ENCODE data around the gene FUT7.

Gene FUT7

DNA sequence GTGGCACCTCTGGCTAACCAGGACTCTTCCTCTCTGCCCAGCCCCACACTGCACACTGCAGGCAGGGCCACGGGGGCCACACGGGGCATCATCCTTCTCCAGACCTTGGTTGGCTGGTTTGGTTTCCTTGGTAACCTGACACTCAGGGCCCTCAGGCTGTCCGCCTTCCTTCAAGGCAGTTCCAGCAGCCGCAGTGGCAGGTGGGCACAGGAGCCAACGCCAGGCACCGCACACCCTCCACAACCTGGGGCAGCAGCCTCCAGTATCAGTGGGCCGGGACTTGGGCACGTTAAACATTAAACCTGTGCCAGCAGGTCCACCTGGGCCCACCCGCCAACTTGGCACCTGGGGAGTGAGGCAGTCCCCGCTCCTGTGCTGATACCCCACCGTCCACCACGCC, 12.1 kb upstream of the FUT7 start:
- H3K4me3 ChIP-seq (ENCODE audit: control insufficient read depth, low read depth, low read length) = no peak overlapping the region
- TF ChIP-seq, protein P1, sequence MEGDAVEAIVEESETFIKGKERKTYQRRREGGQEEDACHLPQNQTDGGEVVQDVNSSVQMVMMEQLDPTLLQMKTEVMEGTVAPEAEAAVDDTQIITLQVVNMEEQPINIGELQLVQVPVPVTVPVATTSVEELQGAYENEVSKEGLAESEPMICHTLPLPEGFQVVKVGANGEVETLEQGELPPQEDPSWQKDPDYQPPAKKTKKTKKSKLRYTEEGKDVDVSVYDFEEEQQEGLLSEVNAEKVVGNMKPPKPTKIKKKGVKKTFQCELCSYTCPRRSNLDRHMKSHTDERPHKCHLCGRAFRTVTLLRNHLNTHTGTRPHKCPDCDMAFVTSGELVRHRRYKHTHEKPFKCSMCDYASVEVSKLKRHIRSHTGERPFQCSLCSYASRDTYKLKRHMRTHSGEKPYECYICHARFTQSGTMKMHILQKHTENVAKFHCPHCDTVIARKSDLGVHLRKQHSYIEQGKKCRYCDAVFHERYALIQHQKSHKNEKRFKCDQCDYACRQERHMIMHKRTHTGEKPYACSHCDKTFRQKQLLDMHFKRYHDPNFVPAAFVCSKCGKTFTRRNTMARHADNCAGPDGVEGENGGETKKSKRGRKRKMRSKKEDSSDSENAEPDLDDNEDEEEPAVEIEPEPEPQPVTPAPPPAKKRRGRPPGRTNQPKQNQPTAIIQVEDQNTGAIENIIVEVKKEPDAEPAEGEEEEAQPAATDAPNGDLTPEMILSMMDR (conservative IDR thresholded peaks at IDR 0.05; ENCODE audit: control insufficient read depth, insufficient read depth, low read depth, low read length) = no peak
- no peak for DNase-seq (ENCODE audit: low read depth)

DNA sequence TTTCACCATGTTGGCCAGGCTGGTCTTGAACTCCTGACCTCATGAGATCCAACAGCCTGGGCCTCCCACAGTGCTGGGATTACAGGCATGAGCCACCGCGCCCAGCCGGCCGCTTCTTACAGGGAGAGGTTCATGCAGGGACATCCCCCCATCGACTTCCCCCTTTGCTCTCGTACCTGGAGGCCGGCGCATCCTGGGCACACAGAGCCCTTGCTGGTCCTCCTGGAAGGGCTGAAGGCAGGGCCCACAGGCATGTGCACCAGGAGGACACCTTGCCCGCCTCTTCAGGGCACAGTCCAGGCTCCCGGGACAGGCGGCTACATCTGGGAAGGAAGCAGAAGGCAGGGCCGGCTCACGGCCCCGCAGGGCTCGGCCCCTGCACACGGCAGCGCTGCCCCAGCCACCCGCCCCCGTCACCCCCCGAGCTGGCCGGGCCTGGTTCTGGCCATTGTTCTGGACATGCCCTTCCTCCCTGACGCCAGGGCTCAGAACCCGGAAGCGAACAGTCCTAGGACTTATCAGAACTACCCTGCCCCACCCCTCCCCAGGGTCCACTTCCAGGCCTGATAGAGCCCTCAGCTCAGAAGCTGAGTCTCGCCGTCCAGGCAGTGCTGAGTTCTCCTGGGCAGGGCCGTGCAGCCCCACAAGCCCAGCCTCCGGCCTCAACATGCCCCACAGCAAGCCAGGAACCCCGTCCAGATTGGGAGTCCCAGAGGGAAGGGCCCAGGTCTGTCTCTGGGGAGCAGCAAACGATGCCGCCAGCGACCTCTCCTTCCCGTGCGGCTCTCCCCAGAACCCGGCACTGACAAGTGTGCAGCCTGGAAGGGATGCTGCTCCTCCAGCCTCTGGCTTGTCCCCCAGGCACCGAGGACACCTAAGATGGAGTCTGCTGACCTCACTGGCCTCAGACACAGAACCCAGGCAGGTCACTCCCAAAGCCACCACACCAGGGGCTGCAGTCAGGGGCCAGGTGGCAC, 11.2 kb upstream of the FUT7 start:
- DNase-seq (ENCODE audit: low read depth) = no peak
- TF ChIP-seq, protein P1 (conservative IDR thresholded peaks at IDR 0.05; ENCODE audit: control insufficient read depth, insufficient read depth, low read depth, low read length) = no peak
- no peak overlapping the region for H3K4me3 ChIP-seq (ENCODE audit: control insufficient read depth, low read depth, low read length)

DNA sequence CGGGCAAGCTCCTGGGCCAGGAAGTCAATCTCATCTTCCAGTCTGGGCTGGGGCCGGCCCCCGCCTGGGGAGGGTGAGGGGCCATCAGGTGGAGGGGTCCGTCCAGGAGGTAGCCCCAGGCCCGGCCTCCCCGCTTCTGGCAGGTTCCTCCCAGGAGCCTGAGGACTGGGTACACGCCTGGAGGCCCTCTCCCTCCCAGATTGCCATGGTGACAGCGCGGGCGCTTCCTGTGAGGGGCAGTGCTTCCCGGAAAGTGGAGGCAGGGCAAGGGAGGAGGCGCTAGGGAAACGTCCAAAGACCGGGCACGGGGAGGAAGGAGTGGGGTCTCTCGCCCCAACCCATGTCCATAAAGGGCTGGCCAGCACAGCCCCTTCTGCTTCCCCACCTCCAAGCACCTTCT, 9.2 kb upstream of the FUT7 start:
- no peak overlapping the region for H3K4me3 ChIP-seq (ENCODE audit: control insufficient read depth, low read depth, low read length)
- TF ChIP-seq, protein P1 (conservative IDR thresholded peaks at IDR 0.05; ENCODE audit: control insufficient read depth, insufficient read depth, low read depth, low read length) = no peak
- no peak for DNase-seq (ENCODE audit: low read depth)

DNA sequence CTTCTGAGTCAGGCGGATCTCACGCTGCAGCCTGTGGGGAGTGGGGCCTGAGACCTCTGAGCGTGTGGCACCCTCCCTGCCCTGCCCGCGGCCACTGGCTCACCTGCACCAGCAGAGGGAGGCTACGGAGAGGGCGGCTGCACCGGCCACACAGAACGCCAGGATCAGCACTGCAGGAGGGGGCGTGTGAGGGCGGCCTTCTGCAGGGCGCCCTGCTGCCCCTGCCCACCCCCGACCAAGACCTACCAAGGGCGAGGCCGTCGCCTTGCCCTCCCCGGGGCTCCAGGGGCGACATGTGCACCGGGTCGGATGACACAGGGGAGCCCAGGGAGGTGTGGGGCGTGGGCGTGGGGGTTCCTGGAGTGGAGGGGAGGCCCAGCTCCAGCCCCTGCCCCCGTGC, 8.7 kb upstream of the FUT7 start:
- TF ChIP-seq, protein P1 (conservative IDR thresholded peaks at IDR 0.05; ENCODE audit: control insufficient read depth, insufficient read depth, low read depth, low read length) = no peak
- DNase-seq (ENCODE audit: low read depth) = no peak
- no peak overlapping the region for H3K4me3 ChIP-seq (ENCODE audit: control insufficient read depth, low read depth, low read length)

DNA sequence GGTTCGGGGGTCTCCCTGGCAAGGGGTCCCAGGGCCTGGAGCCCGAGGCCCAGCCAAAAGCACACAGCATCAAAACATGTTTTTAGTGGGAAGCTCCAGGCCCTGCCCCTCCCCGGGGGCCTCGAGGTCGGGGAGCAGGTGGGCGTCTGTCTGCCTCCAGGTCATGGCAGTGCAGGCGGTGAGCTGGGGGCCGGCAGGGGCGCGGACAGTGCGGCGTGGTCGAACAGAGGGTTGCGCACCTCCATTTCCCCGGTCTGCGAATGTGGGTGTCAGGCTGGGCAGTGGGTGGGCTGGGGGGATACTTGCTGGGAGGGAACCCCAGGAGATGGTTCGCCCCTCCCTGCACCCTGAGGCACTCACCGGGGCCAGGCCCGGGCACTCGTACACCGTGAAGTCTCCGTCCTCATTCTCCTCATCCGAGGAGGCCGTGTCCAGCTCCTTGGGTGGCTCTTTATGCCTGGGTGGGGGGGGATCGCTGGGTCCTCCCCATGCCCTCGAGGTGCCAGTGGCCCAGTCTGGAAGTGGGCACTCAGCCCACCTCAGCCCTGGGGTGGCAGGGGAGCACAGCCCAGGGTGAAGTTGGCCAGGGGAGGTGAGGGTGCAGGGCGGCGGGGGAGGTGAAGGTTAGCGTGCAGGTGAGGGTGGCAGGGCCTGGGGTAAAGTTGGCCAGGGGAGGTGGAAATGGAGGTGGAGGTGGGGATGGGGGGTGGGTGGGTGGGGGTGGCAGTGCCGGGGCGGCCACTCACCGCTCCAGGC, 7.9 kb upstream of the FUT7 start:
- H3K4me3 ChIP-seq (ENCODE audit: control insufficient read depth, low read depth, low read length) = no peak overlapping the region
- no peak for DNase-seq (ENCODE audit: low read depth)
- TF ChIP-seq, protein P1 (conservative IDR thresholded peaks at IDR 0.05; ENCODE audit: control insufficient read depth, insufficient read depth, low read depth, low read length) = no peak

DNA sequence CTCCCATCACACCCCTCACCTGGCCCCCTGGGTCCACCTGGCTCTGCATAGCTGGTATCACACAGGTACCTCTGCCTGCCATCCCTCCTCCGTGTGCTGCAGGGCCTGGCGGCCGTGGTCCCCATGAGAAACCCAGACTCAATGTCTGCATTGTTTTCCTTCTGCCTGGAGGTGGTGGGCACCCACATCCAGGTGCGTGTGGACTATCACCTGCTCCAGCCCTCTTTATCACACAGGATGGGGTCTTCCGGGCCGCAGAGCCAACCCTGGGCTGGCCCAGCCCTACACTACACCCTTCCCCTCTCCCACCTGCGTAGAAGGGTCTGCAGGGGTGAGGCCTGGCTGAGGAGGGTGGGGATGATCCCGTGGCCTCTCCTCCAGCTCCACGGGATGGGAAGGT, 7.0 kb upstream of the FUT7 start:
- TF ChIP-seq, protein P1 (conservative IDR thresholded peaks at IDR 0.05; ENCODE audit: control insufficient read depth, insufficient read depth, low read depth, low read length) = no peak
- no peak for DNase-seq (ENCODE audit: low read depth)

More for the DNA sequence above, 7.0 kb upstream of the FUT7 start:
- no peak overlapping the region for H3K4me3 ChIP-seq (ENCODE audit: control insufficient read depth, low read depth, low read length)

All from fibroblast of mammary gland (primary cell).